ENCODE measurements around the gene SLC22A15.

SLC22A15 gene

GRCh38 chr1:115976062-115976920 is at the start of gene SLC22A15:
SLC22A15 (plus strand) TSS chr1:115976513; CDS start chr1:115976628, 115 bp downstream.
- TF ChIP-seq CTCF (IDR thresholded peaks at IDR 0.05; ENCODE audit: low read depth, low read length) = no peak; the same call in none of the 2 replicates
- DNase-seq (ENCODE audit: extremely low read depth, low read depth) = peak; percentile 25

- TF ChIP-seq CTCF (IDR thresholded peaks at IDR 0.05; ENCODE audit: low read depth, low read length) = no peak
- DNase-seq (ENCODE audit: extremely low read depth, low read depth) = no peak
Observed at GRCh38 chr1:115927971-115928370, 48.3 kb upstream of the SLC22A15 start.

- TF ChIP-seq CTCF (IDR thresholded peaks at IDR 0.05; ENCODE audit: low read depth, low read length) = no peak
- peak; percentile 81 for DNase-seq (ENCODE audit: extremely low read depth, low read depth)
Observed at GRCh38 chr1:115929881-115930280, 46.4 kb upstream of the SLC22A15 start.

GRCh38 chr1:115933625-115934024 is 42.7 kb upstream of the SLC22A15 start:
- DNase-seq (ENCODE audit: extremely low read depth, low read depth) = no peak
- no peak for TF ChIP-seq CTCF (IDR thresholded peaks at IDR 0.05; ENCODE audit: low read depth, low read length)

- no peak for TF ChIP-seq CTCF (IDR thresholded peaks at IDR 0.05; ENCODE audit: low read depth, low read length)
Observed at GRCh38 chr1:115939455-115939854, 36.9 kb upstream of the SLC22A15 start.

GRCh38 chr1:115946116-115946515 is 30.2 kb upstream of the SLC22A15 start:
- no peak for TF ChIP-seq CTCF (IDR thresholded peaks at IDR 0.05; ENCODE audit: low read depth, low read length)
- DNase-seq (ENCODE audit: extremely low read depth, low read depth) = no peak

More at GRCh38 chr1:115939455-115939854, 36.9 kb upstream of the SLC22A15 start:
- DNase-seq (ENCODE audit: extremely low read depth, low read depth) = no peak

GRCh38 chr1:115949156-115949555 is 27.2 kb upstream of the SLC22A15 start:
- DNase-seq (ENCODE audit: extremely low read depth, low read depth) = no peak
- TF ChIP-seq CTCF (IDR thresholded peaks at IDR 0.05; ENCODE audit: low read depth, low read length) = no peak
